ENCODE measurements around the gene TAF1.

GRCh38 chrX:71504346-71504745 is 138.2 kb downstream of the TAF1 start:
- TF ChIP-seq CTCF (IDR thresholded peaks at IDR 0.05 in 4 of 5, conservative IDR thresholded peaks at IDR 0.05 in 1 of 5) (no peak), POLR2A (IDR thresholded peaks at IDR 0.05) (no peak)
